Stimulated activated CD8-positive, alpha-beta memory T cell treated with anti-CD3 and anti-CD28 coated beads, Interleukin-15, amount 100 ng/mL, for 1 hour (primary cell): ENCODE measurements around the gene OSBPL10.
"Not testable (repeated sequence)": the region's sequence is repeated elsewhere in the genome, so short reads cannot be mapped to it uniquely, and the experiment has no call there.

ENCODE experiments used
- DNase-seq: peaks from one replicate; pipeline ENCODE4 v3.0.0-alpha.2; 2020; ENCODE audit warnings: low read depth

Gene OSBPL10, protein sequence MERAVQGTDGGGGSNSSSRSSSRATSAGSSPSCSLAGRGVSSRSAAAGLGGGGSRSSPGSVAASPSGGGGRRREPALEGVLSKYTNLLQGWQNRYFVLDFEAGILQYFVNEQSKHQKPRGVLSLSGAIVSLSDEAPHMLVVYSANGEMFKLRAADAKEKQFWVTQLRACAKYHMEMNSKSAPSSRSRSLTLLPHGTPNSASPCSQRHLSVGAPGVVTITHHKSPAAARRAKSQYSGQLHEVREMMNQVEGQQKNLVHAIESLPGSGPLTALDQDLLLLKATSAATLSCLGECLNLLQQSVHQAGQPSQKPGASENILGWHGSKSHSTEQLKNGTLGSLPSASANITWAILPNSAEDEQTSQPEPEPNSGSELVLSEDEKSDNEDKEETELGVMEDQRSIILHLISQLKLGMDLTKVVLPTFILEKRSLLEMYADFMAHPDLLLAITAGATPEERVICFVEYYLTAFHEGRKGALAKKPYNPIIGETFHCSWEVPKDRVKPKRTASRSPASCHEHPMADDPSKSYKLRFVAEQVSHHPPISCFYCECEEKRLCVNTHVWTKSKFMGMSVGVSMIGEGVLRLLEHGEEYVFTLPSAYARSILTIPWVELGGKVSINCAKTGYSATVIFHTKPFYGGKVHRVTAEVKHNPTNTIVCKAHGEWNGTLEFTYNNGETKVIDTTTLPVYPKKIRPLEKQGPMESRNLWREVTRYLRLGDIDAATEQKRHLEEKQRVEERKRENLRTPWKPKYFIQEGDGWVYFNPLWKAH

DNA sequence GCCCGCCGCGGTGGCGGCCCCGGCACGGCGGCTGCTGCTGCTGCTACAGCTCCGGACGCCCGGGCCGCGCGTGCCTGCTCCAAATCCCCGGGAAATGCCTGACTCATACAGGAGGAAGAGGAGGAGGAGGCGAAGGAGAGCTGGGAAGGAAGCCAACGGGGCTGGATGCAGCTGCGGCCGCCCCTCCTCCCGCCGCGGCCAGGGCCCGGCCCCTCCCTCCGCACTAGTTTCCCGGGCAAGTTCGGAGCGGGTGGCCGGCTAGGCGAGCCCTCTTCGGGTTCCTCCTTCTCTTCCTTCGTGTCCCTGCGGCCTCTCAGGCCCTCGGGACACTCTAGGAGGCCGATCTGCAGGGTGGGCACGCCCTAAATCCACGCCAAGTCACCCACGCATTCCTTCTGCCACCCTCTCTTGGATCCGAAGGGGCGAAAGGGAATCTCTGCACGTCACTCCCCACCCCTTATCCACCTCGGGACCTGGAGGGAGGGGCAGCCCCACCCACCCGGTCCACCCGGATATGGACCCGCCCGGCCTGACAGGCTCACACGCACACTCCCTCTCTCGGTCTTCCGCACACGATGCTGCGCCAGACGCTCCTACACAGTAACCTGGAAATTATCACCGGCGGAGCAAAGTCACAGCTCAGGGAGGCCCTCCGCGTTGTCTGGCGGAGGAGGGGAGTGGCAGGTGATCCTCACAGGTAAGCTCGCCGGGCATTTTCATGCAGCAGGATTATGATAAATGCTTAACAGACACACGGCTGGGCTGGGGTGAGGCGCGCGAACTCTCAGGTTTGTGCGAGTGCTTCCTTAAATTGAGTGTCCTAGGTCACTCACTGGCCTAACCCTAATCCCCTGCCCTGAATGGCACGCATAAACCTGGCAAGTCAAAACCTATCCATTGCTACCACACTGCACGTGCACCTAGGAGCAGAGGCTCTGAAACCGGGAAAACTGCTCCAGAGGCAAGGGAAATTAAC, at the start of gene OSBPL10, which contains the start of gene ZNF860:
Gene OSBPL10 (minus strand): TSS at position 57 of the 976 bp plus-strand sequence. CDS start 83 bp downstream, outside the sequence.
Gene ZNF860 (plus strand): TSS at position 545 of the 976 bp plus-strand sequence. CDS start 7,330 bp downstream, outside the sequence.
- DNase-seq, result no peak

DNA sequence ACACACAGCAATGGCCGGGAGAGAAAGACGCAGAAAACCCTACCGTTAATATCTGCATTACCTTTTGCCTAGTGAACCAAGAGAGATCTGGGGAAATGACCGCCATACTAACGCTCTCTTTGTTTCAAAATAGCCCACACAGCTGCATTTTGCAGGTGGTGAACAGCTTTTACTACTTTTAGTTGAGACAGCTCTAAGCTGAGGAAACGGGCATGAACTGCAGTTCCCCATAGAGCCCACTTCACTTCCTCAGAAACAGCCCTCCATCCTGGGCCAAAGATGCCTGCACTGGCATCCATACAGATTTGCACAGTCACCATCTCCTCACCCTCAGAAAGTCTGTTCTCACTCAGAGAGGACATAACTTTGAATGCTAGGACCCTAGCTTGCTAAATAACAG, 45.5 kb upstream of the OSBPL10 start:
- no peak for DNase-seq

DNA sequence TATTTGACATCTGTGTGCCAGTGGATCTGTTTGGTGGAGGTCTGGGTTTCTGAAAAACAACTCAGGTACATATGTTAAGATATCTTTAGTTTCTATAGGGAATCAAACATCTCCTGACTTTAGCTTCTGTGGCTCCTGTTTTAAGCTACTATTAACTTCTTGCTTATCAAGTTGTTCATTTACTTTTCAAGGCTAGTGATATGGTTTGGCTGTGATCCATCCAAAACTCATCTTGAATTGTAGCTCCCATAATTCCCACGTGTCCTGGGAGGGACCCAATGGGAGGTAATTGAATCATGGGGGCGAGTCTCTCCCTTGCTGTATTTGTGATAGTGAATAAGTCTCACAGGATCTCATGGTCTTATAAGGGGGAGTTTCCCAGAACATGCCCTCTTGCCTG, 41.9 kb upstream of the OSBPL10 start:
- DNase-seq, result no peak

DNA sequence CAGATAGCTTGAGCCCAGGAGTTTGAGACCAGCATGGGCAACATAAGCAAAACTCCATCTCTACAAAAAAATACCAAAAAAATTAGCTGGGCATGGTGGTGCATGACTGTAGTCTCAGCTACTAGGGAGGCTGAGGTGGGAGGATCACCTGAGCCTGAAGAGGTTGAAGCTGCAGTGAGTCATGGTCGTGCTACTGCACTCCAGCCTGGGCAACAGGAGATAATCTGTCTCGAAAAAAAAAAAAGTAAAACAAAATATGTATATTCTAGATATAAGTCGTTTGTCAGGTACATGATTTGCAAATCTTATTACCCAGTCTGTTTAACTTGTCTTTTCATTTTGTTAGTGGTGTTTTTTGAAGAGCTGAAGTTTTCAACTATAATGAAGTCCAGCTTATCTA, 40.7 kb upstream of the OSBPL10 start:
- no peak for DNase-seq

DNA sequence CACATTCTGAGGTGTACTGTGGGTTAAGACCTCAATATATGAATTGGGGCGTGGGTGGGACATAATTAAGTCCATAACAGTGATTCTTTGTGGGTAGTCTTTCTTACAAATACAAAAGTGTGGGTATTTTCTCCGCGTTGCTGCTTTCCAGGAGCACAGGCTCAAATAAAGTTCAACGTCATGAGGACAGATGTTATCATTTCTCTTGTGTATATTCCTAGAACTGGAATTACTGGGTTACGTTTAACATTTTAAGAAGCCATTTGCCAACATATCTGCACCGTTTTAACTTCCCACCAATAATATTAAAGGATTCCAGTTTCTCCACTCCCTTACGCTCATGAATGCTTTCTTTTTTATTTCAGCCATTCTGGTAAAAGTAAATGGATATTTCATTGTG, 40.1 kb upstream of the OSBPL10 start:
- DNase-seq, result no peak

DNA sequence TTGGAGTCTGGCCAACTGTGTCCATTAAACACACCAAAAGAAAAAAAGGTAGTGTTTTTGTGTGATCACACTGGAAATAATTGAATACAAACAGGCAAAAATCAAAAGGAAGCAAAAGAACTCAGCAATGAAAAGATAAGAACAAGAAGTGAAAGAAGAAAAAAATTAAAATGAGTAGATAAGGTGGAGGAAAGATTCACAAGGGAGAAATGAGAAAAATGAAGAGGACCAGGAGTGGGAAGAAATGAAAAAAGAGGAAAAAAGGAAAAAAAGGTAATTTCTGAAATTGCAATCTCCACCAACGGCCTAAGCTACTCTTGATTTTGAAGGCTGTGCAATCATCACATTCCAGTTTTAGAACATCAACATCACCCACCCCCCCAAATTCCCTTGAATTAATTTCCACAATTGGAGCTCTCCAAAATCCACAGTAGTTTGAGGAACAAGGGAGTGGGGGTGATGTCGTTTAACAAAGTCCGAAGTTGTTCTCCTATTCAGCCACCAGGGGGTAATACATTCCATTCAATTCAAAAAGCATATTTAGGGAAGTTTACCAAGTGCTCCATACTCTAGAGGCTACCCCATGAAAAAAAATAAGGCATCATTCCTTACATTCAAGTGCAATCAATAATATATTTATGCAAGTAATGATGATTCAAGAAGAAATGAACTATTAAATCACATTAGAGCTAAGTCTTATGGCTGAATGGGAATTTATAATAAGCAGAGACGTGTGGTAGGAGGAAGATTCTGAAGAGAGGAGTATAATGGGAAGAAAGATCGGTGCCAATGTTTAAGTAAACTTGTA, 37.9 kb upstream of the OSBPL10 start:
- no peak for DNase-seq

DNA sequence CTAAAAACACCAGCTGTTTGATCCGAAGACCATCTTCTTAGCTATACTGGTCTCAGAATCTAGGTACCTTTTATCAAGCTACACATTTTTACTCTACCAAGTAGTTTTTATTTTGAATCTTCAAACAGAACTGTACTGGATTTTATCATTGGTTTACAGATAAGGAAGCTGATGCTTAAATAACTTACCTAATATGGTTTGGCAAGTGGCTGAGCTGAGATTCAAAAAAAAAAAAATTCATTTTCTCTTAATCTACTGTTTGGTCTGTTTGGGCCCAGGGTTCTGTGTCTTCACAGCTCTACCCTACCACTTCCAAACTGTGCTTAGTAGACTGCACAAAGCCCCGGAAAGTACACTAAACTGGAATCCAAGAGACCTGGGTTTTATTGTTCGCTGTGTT, 36.2 kb upstream of the OSBPL10 start:
- DNase-seq, result no peak

DNA sequence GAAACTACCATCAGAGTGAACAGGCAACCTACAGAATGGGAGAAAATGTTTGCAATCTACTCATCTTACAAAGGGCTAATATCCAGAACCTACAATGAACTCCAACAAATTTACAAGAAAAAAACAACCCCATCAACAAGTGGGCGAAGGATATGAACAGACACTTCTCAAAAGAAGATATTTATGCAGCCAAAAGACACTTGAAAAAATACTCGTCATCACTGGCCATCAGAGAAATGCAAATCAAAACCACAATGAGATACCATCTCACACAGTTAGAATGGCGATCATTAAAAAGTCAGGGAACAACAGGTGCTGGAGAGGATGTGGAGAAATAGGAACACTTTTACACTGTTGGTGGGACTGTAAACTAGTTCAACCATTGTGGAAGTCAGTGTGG, 34.6 kb upstream of the OSBPL10 start:
- not testable (repeated sequence) for DNase-seq

DNA sequence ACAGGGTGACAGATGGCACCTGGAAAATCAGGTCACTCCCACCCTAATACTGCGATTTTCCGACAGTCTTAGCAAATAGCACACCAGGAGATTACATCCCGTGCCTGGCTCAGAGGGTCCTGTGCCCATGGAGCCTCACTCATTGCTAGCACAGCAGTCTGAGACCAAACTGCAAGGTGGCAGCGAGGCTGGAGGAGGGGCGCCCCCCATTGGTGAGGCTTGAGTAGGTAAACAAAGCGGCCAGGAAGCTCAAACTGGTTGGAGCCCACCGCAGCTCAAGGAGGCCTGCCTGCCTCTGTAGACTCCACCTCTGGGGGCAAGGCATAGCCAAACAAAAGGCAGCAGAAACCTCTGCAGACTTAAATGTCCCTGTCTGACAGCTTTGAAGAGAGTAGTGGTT, 29.6 kb upstream of the OSBPL10 start:
- DNase-seq, result not testable (repeated sequence)

DNA sequence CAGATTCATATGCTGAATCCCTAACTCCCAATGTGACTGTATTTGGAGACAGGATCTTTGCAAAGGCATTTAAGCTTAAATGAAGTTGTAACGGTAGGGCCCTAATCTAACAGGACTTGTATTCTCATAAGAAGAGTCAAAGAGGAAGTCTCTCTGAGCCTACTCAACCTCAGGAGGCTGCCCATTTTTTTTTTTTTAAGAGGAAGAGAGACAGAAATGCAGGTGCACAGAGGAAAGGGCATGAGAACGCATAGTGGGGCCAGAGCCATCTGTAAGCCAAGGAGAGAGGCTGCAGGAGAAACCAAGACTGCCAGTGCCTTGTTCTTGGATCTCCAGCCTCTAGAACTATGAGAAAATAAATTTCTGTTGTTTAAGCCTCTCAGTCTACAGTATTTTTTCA, 28.9 kb upstream of the OSBPL10 start:
- no peak for DNase-seq

DNA sequence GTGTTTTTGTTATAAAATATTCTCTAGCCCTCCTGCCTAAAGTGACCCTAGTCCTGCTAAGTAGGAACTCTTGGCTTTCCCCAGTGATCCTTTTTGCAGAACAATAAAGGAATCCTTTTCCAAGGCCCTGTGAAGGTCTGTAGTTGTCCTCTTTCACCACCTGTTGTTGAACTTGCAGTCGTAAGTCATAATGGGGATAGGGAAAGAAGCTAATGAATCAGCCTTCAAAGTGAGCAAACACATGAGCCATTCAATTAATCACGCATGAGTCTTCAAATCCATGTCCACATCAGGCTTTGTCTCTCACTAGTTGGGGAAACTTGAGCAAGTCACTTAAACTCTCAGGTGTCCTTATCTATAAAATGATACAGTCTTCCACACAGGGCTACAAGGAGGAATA, 28.0 kb upstream of the OSBPL10 start:
- no peak for DNase-seq

DNA sequence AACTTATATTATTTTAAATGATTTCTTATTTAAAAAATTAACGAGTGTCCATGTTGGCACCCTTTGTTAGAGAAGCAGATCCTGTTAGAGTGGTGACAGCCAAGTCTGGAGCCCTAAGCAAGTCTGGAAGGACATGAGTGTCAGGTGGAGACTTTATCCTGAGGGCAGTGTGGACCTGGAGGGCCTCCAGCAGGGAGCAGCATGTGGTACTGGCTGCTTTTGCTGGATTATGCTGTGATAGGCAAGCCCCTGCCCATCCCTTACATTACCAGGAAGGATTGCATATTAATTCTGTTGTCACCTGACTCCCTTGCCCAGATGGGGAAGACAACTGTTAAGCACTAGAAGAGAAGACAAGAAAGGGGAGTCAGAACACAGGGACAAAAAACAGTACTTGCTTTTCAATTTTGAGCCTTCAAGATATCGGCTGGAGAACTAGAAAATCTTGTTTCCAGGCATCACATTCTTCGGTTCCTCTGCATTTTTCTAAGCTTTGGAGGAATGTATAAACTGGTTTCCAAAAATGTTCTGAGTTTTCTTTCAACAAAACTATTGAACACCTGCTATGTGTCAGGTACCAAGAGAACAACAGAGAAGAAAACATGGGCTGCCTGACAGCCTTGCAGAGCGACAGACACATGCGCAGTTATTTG, 23.2 kb upstream of the OSBPL10 start:
- no peak for DNase-seq

DNA sequence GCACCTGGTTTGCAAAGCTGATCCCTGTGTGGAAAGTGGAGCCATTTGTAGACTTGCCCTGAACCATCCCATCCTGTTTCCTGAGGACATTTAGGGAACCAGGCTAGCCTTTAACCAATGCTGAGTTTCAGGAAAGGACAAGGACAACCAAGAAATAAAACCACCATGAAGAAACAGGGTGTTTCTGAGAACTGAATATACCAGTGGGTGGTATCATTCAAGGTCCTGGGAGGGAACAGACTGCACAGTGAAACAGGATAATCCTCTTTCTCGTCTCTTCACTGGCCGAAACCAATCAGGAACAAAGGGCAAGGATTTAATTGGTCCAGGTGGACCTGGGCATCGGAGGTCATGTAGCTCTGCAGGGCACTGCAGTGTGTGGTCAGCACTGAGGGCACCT, 22.3 kb upstream of the OSBPL10 start:
- no peak for DNase-seq

DNA sequence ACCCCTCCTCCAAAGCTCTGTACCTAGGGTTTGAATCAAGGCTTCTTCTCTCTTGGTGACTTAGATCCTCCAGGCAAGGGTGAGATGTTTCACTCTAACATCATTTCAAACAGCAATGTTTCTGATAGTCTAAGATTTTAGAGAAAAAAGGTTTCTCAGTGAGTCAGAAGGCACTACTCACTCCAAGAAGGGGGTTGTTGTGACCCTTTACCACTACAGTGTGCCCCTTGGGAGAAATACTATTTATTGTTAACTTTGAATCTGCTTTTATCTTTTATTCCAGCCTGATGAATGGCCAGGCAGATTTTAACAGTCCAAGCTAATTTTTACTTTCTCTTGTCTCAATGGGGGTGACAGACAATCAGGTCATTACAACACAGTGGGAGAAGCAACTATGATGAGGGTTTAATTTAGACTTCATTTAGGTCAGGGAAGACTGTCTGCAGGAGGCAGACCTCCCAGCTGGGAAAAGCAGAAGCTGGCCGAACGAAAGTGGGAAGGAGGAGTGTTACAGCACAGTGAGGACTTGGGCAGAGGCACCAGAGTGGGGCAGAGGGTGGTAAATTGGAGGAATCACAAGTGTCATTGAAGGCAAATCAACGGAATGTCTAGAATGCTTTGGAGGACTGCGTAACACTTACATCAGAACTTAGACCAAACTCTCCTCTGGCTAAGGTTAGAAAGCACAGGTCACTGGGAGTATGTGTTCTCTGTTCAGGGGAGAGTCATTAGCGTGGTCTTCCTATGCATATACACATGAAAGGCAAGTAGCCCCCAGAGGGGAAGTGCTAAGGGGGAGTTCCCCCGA, 21.7 kb upstream of the OSBPL10 start:
- DNase-seq, result no peak

DNA sequence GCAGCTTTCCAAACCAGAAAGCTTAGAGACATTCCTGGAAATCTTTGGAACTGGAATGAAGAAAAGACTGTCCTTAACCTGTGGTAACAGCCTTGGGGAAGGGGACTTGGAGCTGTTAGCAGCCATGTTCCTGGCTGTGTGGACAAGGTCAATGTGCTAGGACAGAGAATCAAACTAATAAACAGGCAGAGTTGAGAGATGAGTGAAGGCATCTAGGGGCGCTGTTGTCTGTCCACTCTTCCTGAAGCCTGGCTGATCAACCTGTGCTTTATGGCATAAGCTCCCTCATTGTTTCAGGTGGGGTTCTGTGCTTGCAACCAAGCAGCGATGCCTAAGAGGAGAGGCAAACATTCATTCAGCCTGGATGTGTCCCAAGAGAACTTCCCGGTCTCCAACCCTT, 19.8 kb upstream of the OSBPL10 start:
- DNase-seq, result no peak

DNA sequence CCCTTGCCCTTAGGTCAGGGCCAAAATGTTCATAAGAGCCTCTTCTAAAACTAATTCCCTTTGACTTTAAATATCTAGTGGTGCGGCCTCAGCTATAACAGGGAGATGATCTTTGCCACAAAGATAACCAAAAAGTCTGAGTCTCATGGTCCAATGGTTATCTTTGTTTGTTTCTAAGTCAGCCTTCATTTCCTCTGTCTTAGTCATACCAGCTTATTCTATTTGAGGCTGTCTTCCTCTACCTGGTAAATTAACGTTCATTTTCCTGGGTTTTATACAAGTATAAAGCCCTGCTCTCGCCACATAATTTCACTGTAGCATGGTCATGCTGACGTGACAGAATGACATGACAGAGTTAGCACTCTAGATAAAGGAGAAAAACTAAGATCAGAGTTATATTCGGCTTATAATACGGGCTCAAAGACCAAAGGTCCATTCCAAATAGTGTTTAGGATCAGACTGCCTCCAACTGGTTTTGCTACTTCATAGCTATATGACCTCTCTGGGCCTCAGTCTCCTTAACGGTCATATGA, 18.9 kb upstream of the OSBPL10 start:
- no peak for DNase-seq

DNA sequence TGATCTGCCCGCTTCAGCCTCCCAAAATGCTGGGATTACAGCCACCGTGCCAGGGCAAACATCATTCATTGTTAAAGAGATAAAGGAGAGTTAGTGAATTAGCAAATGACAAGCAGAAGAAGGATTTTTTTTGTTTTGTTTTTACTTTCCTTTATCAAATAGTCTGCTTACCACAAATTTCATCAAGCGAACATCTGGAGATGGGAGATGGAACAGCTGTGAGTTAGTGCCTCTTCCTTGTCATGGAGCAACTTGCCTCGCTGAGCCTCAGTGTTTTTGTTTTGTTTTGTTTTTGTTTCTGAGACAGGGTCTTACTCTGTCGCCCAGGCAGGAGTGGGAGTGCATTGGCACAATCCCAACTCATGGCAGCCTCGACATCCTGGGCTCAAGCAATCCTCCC, 16.4 kb upstream of the OSBPL10 start:
- no peak for DNase-seq

DNA sequence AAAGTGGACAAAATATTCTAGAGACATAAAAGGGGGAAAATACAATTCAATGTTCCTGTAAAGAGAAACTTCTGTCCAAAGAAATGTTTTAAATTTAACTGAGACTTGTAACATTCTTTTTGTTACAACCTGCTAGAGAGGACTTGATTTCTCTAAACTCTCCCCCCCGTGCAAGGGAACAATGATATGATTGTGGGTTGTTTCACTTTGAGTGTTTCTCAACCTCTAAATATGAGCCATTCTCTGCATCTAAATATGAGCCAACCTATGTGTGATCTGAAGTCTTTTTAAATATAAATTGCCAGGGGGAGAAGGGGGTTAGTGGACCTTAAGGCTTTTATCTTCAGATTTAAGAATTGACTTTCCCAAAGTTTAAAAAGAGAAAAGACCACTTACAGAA, 15.1 kb upstream of the OSBPL10 start:
- no peak for DNase-seq

DNA sequence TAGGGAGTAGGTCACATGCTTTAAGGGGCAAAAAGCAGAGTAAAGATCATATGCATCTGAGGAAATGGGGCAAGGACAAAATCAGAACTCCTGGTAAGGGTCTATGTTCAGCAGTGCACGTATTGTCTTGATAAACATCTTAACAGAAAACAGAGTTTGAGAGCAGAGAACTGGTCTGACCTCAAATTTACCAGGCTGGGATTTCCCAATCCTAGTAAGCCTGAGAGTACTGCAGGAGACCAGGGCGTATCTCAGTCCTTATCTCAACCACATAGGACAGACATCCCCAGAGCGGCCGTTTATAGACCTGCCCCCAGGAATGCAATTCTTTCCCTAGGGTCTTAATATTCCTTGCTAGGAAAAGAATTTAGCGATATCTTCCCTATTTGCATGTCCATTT, 14.0 kb upstream of the OSBPL10 start:
- DNase-seq, result not testable (repeated sequence)

DNA sequence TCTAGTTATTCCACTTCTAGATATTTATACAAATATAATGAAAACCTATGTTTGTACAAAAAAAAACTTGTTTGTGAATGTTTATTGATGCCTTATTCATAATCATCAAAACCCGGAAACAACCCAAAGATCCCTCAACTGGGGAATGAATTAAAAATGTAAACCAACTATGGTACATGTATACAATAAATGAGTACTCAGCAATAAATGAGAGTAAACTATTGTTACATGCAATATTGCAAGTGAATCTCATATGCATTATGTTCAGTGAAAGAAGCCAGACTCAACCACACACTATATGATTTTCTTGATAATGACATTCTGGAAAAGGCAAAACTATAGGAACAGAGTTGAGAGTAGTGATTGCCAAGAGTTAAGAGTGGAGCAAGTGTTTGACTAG, 12.8 kb upstream of the OSBPL10 start:
- DNase-seq, result no peak
